GM19351 (cell line): ENCODE results near the gene MTUS2.
"Not testable (repeated sequence)": the region's sequence is repeated elsewhere in the genome, so short reads cannot be mapped to it uniquely, and the experiment has no call there.

Experiments
- ATAC-seq: cut with Tn5 transposase; IDR thresholded peaks from one replicate; pipeline ENCODE4 v1.9.1; 2021; ENCODE audit warnings: mild to moderate bottlenecking, moderate library complexity; ENCODE audit not compliant: unreplicated experiment

Gene MTUS2

DNA sequence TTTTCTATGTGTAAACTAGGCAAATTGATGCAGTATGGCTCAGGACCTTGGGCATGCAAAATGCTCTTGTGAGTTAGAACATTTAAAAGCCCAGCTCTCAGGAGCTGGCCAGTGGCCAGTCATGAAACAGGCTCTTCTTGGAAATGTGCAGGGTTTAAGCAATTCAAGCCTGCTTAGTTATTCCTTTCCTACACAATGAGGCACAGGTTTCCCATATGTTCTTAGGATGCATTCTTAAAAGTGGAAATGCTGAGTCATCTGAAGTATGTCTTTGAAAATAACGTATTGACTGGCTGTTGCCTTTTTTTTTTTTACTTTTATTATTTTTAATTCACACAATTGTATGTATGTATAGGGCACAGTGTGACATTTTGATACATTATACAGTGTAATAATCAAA is 474.7 kb downstream of the MTUS2 start:
- no peak for ATAC-seq

DNA sequence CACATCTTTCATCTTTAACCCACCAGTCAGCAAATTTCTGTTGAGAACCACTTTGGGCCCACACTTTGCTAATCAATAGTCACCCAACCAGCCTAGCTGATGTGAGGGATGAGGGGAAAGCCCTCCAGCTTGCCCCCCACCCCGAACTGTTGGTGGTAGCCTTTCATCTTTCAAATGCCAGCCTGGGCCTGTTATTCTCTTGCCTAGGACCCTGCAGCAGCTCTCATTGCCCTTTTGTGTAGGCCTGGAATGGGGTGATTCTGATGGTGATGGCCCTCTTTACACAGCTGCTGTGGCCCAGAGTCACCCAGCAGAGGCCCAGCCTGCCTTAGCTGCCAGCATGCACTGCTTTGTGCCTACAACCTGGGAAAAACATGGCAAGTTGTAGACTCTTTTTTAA is 480.9 kb downstream of the MTUS2 start:
- no peak for ATAC-seq

DNA sequence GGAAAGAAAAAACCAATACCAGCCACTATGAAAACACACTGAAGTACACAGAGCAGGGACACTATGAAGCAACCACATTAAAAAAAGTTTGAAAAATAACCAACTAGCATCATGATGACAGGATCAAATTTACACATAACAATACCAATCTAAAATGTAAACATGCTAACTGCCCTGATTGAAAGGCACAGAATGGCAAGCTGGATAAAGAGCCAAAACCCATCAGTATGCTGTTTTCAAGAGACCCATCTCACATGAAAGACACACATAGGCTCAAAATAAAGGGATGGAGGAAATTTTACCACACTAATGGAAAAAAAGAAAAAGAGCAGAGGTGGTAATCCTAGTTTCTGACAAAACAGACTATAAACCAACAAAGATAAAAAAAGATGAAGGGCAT is 484.0 kb downstream of the MTUS2 start:
- no peak for ATAC-seq

DNA sequence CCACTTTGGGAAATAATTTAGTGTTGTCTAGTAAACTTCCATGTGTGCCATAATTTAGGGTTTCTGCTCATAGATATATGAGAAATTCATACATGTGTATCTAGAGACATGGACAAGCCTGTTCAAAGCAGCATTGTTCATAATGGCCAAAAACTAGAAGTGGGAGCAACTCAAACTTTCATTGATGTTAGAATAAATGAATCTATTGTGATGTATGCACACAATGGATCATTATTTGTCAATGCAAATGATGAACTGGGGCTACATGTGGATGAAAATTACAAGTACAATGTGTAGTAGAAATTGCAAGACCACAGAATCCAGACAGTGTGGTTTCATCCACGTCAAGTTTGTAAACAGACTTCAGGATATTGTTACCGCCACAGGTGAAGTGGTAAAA is 490.7 kb downstream of the MTUS2 start:
- ATAC-seq, result no peak

DNA sequence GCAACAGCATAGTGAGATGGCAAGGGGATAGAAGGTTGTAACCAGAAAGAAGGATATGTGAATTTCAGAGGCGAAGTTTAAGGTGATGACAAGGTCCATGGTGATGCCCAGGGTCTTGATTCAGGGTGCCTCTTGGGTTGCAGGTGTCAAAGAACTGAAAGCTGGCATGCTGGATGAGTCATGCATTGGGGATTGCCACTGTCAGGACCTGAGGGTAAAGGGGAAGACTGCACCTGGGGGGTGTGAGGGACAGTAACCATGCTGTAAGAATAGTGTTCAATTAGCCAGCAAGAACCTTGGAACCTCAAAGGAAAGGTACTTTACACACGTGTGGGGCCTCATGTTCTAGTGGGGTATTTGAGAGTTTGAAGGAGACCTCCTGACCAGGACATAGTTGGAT is 495.7 kb downstream of the MTUS2 start:
- ATAC-seq, result no peak

DNA sequence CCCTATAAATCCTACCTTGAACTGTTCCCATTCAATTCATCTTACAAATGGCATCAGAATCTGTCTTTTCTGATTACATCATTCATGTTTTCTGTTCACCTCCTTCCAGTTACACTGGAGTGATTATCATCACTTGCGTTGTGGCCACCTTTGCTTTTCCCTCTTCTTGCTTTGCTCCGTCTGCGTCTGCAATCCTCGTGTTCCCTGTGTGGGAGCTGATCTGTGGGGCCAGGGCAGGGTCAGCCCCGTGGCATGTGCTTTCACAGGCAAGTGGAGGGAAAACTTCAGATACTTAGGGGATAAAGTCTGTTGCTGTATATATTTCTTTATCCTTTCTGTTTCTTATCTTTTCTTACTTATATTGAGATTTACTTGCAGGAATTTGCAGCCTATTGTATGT is 497.7 kb downstream of the MTUS2 start:
- ATAC-seq, result no peak

DNA sequence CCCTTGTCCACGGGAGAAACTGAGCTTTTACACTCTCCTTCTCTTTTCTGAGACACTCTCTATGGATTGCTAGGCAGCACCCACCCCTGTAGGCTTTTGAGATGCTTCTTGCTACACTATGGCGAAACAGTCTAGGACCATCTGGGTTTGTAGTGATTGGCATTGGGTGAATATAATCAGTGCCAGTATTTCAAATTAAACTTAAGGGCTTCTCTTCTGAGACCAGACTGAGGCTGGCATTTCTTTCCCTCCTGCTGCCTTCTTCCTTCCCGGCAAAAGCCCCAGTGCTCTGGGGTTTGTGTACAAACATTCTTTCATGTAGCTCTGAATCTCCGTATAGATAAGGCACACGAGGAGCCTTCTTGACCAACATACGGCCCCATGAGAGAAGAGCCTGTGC is 498.6 kb downstream of the MTUS2 start:
- no peak for ATAC-seq

DNA sequence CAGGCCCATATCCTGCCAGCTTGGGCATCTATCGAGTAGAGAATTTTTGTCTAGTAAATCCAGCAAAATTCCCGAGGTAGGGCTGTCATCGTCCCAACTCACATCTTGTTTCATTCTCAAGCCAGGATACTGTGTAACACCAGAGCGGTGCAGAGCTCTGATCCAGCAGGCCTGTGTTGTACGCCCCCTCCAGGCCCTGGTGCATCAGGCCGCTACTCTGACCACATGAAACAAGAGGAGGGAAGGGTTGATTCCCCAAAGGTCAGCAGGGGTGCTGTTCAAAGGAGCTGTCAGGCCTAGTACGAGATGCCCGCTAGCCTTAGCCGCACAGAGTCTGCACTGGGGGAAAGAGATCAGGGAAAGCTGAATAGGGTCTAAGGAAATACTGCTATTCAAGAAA is 499.3 kb downstream of the MTUS2 start:
- no peak for ATAC-seq

DNA sequence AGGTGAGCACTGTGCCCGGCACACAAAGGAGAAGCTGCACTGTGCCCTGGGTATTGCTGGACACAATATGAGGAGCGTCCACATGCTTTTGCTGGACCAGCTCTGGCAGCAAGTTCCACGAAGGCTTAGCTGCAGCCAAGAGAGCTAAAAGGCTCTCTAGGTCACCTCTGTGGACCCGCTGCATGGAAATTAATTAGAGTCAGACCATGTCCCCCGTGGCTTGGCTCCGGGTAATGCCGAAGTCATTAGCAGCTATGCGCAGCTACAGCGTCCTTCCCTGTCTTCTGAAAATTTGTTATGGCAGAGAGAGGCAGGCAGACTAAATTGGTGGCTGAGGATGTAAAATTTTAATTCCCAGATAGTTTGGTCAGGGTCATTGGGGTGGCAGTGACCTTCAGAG is 503.8 kb downstream of the MTUS2 start:
- ATAC-seq, result no peak

DNA sequence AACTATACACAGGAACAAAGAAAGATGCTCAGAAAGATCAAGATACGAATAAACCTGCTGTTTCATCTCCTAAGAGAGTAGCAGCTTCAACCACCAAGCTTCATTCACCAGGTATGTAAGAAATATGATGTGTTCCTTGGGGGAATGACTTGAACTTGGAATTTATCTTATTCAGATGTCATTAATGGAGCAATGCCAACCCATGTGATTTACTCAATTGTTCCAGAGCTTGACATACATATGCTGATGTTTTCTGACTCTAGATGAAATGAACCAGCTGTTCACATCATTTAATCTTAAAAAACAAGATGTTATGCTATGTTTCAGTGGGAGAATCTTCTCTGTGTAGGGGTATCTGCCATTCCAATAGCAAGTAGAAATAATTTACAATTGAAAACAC is 504.5 kb downstream of the MTUS2 start:
- no peak for ATAC-seq

DNA sequence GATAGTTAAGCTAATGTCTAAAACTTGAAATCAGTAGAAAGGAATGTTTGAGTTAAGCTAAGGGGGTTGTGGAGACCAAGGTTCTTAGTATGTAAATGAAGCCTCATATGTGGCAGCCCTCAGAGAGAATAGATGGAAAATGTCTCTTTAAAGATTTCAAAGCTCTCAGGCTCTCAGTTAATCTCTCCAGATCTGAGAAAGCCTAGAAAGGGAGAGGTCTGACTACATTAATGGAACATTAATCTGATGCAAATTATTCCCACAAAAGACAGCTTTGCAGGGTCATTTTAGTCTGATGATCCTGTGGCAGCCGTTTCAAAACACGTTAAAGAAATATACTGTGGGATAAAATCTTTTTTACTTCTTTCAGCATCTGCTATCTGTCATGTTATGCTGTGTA is 508.4 kb downstream of the MTUS2 start:
- ATAC-seq, result no peak

DNA sequence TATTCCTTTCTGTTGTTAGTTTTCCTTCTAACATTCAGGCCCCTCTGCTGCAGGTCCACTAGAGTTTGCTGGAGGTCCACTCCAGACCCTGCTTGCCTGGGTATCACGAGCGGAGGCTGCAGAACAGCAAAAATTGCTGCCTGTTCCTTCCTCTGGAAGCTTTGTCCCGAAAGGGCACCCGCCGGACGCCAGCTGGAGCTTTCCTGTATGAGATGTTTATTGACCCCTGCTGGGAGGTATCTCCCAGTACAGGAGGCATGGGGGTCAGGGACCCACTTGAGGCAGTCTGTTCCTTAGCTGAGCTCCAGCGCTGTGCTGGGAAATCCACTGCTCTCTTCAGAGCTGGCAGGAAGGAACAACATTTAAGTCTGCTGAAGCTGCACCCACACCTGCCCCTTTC is 516.2 kb downstream of the MTUS2 start:
- ATAC-seq, result no peak

DNA sequence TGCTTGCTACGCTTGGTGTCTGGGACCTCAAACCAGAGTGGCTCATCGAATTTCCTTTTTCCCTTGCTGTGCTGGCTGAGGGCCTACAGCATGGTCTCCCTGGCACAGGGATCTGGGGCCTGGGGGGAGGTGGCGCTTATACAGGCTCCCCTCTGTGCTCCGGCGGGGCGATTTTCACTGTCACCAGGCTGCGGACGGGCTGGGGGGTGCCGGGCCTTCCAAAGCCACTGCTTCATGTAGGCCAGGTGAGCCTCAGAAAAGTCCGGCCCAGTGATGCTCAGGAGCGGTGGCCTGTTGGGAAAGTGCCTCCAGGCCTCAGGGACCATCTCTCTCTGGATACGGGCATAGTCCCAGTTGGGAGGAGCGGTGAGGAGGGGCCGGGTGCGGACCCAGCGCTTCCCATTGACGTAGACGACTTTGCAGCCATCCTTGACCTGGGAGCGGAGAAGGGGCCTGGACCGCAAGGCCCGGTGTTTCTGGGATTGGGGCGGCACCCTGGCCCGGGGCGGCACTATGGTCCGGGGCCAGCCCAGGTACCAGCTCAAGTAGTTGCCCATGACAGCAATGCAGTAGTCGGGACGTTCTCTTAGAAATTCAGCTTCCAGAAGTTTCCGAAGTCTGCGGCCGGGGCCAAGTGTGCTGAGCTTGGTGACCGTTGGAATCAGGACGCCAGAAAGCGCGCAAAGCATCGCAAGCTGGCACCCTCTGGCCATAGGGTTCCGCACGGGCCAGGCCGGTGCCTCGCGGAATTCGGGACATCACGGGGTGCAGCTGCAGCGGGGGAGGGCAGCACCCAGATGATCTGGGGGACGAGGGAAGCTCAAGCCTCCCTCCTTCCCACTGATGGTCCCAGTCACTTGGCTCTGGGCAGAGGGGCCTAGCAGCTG is 519.5 kb downstream of the MTUS2 start:
- ATAC-seq, result no peak

DNA sequence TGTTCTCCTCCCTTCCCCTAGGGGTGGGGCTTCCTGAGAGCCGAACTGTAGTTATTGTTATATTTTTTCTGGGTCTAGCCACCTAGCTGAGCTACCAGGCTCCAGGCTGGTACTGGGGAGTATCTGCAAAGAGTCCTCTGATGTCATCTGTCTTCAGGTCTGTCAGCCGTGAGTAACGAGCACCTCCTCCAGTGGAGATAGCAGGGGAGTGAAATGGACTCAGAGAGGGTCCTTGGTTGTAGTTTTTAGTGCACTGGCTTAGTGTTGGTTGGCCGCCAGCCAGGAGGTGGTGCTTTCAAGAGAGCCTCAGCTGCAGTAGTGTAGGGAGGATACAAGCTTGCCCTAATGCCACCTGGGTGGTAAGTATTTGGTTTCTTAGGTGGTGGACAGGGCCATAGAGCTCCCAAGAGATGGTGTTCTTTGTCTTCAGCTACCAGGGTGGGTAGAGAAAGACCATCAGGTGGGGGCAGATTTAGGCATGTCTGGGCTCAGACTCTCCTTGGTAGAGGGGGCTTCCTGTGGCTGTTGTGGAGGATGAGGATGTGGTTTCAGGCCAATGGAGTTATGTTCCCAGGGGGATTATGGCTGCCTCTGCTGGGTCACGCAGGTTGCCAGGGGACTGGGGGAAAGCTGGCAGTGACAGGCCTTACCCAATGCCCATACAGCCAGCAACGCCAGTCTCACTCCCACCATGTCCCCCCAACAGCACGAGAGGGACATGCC is 525.9 kb downstream of the MTUS2 start:
- ATAC-seq, result not testable (repeated sequence)

DNA sequence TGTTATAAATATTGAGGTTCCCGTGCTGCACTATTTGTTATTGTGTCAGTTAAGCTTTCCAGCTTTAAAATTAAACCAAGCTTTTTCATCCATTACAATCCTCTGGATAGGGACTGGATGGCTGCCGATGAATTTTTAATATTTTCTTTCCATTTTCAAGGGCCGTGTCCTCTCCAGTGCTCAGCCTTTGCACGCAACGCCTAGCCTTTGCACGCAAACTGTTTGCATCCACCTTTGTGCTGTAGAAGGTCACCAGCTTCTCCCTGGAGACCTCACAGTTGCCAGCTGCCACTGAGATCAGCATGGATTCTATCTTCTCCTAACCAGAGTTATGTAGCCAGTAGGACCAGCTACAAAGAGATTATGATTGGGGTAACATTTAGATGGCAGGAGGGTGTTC is 534.9 kb downstream of the MTUS2 start:
- no peak for ATAC-seq

DNA sequence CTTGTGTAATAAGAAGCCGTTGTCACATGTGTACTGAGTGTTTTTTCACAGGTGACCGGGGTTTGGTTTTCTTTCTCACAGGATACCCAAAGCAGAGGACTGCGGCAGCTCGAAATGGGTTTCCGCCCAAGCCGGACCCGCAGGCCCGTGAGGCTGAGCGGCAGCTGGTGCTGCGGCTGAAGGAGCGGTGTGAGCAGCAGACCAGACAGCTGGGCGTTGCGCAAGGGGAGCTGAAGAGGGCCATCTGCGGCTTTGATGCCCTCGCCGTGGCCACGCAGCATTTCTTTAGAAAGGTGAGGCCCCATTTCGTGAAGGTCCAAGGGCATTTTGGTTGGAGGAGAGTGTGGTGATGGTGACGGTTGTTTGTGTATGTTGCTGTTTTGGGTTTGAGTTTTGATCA is 539.0 kb downstream of the MTUS2 start:
- ATAC-seq, result no peak

DNA sequence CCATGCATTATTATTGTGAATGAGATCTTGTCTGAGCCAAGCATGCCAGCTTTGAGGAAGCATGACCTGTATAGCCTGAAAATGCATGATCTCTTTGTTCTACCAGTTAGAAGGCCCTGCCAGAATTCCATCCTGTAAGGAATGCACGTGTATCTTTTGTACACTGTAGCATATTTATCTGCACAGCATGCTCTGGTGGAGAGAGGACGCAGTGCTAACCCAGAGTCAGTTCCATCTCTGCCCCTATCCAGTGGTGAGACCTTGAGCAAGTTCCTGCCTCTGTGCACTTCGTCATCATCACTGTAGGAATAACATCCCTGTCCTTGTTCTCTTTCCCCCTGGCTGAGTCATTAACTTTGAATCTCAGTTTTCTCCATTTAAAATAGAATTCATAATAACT is 541.6 kb downstream of the MTUS2 start:
- no peak for ATAC-seq

DNA sequence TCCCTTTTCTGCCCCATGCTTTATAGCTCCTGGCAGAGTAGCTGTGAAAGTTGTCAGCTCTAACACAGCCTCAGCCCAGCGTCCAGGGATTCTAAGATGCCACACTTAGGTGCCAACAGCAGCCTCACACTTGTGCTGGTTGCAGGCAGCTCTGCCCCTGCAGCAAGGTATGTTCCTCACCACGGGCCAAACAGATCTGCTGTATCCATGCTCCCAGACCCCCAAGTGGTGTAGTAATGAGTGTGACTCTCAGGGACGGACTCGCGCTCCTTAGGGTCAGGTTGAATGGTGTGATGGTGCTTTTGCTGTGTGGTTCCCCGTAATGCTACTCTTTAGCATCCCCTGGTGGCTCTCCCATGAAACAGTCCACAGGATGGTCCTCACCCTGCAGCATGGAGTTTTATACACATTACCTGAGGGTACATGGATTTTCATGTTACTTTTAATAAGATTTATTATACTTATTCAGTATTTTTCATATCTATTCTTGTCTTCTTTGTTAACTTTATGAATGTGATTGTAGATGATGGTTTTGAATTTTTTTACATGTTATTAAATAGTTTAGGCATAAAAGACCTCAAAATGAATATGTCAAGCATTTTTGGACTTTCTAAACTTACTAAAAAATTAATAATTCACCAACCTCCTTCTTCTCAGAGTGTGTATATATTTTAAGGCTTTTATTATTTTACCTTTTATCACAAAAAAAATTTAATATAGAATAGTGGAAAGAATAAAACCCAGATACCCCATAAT is 542.9 kb downstream of the MTUS2 start:
- peak; percentile 86 for ATAC-seq

DNA sequence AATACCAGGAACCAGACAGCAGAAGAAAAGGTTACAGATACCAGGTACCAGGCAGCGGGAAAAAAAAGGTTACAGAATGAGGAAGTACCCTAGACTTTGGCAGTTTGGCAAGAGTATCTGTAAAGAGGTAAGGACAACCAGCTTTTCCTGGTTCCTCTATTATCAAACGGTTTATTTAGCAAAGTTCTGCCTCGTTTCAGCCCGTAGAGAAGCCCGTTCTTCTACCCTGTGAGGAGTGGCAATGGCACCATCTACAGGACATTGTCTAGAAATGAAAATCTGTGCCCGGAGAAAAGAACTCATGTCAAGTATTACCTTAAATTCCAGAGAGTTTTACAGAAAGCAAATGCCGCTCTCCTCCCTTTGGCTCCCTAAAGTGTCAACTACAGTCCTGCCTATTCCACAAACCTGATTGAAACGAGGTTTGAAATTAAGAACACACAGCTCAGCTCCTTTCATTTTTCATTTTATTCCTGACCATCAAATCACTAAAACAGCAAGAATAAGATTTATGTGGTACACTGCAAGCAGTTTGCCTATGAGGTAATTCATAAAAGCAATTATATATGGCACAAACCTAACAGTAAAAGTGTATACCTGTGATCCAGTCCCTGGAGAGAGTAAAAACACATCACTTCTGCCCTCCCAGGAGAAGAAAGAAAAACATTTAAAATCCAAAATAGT is 549.1 kb downstream of the MTUS2 start:
- ATAC-seq, result peak; percentile 63

DNA sequence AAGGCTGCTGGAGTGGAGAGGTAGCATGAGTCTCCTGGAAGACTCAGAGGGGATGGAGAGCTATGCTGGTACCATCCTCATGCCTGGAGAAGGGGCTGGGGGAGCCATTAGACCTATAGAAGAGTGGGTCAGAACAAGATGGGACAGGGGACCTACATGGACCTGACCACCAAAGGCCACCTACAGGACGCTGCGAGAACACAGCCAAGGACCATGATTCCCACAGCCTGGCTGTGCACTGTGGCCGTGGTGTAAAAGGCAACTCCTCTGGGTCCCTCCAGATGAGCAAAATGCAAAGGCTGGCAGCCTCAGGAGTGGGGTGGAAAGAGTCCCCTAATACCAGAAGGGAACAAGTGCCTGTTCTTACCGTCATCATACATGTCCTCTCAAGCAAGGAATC is 559.1 kb downstream of the MTUS2 start:
- ATAC-seq, result no peak

DNA sequence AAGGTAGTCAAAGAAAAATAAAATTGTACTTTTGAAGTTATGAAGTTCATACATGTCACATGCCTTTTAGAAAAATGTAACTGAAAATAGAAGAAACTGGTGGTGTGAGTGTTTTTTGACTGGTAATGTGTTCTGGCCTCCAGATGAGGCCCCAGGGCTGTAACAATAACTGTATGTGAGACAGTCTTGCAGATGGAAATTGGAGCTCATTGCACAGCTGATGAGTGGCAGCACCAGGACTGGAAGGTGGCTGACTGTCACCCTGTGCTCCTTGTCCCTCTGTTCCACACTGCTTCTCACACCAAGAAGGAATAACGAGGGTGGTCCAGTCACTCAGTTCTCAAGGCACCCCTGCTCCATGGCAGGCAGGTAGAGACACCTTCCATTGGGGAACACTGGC is 559.7 kb downstream of the MTUS2 start:
- no peak for ATAC-seq
